H1 (cell line): ENCODE results near the gene CAP2. TPM values are rescaled to one million over a fixed set of nuclear protein-coding genes. Genes with fewer than 3 reads are reported as not detected.

Experiments used
- CTCF ChIA-PET: fragments of 300-600 bp; sonication (Branson Sonifier 250); formaldehyde crosslinking; loops from one replicate; lab custom pipeline; 2021; ENCODE audit not compliant: partially characterized antibody; lab: Charles Lee
- POLR2A ChIA-PET: fragments of 300-600 bp; sonication (Branson Sonifier 250); formaldehyde crosslinking; loops from one replicate; lab custom pipeline; 2021; ENCODE audit warnings: inconsistent platforms; ENCODE audit not compliant: partially characterized antibody; lab: Charles Lee
- DNase-seq, 2 experiments: peaks; one replicate each; pipeline versions ENCODE4 v3.0.0 to v3.0.0-alpha.2; 2010 to 2022; ENCODE audit warnings: low spot score in 2 of 2, low read depth in 1 of 2, mixed read lengths in 1 of 2
- FAIRE-seq: peaks from 2 replicates; lab custom pipeline; 2011; peaks lifted over from hg19 to GRCh38; lab: Jason Lieb, UNC
- H2AFZ ChIP-seq: 2 replicates; pipeline ENCODE4 v1.8.1; 2012; ENCODE audit warnings: low read length, inconsistent platforms
- H2AK5ac ChIP-seq: 2 replicates; pipeline ENCODE4 v1.6.1; 2013; ENCODE audit warnings: low read depth, low read length
- H2BK120ac ChIP-seq: replicated peaks from 2 replicates; pipeline ENCODE3; 2013; ENCODE audit warnings: low read depth, low read length, inconsistent platforms
- H2BK12ac ChIP-seq: 2 replicates; pipeline ENCODE4 v1.6.1; 2013; ENCODE audit warnings: low read depth, low read length
- H2BK15ac ChIP-seq: 2 replicates; pipeline ENCODE4 v1.6.1; 2013; ENCODE audit warnings: low read length
- H2BK20ac ChIP-seq: 2 replicates; pipeline ENCODE4 v1.6.1; 2013; ENCODE audit warnings: low read length
- H2BK5ac ChIP-seq: 2 replicates; pipeline ENCODE4 v1.6.1; 2013; ENCODE audit warnings: low read depth, low read length
- H3K14ac ChIP-seq: 2 replicates; pipeline ENCODE4 v1.6.1; 2013; ENCODE audit warnings: inconsistent platforms; ENCODE audit not compliant: insufficient read length
- H3K18ac ChIP-seq: 2 replicates; pipeline ENCODE4 v1.6.1; 2013; ENCODE audit warnings: low read length; ENCODE audit errors: extremely low read depth
- H3K23ac ChIP-seq: 2 replicates; pipeline ENCODE4 v1.6.1; 2013; ENCODE audit warnings: inconsistent platforms; ENCODE audit not compliant: insufficient read length
- H3K23me2 ChIP-seq: 2 replicates; pipeline ENCODE4 v1.6.1; 2013; ENCODE audit warnings: low read depth, low read length
- H3K27ac ChIP-seq: 2 replicates; pipeline ENCODE4 v1.6.1; 2011; ENCODE audit warnings: low read depth, low read length, inconsistent platforms
- H3K27me3 ChIP-seq, 4 experiments: replicated peaks in 1 of 4; 1 replicate in 1 of 4; 2 replicates in 3 of 4; pipeline versions ENCODE4 v1.6.1 to v1.8.1; 2011 to 2013; ENCODE audit warnings: low read length in 3 of 4, mild to moderate bottlenecking in 3 of 4, inconsistent platforms in 2 of 4, mixed read lengths in 2 of 4, moderate library complexity in 1 of 4; ENCODE audit not compliant: control insufficient read depth in 3 of 4, insufficient read depth in 3 of 4; ENCODE audit errors: extremely low read depth in 1 of 4
- H3K36me3 ChIP-seq, 4 experiments: 2 replicates each; pipeline versions ENCODE4 v1.6.1 to v1.8.1; 2011 to 2013; ENCODE audit warnings: mild to moderate bottlenecking in 4 of 4, low read length in 3 of 4, moderate library complexity in 2 of 4, control low read depth in 1 of 4, inconsistent platforms in 1 of 4; ENCODE audit not compliant: insufficient read depth in 4 of 4, control insufficient read depth in 2 of 4
- H3K4ac ChIP-seq: replicated peaks from 2 replicates; pipeline ENCODE3; 2013; ENCODE audit warnings: low read length, low read depth, mixed read lengths, inconsistent platforms; ENCODE audit not compliant: insufficient read length
- H3K4me1 ChIP-seq, 4 experiments: replicated peaks in 1 of 4; 1 replicate in 1 of 4; 2 replicates in 3 of 4; pipeline versions ENCODE4 v1.6.1 to v1.8.1; 2011 to 2013; ENCODE audit warnings: low read length in 3 of 4, inconsistent platforms in 2 of 4, mixed read lengths in 1 of 4; ENCODE audit not compliant: insufficient read depth in 4 of 4, control insufficient read depth in 3 of 4
- H3K4me2 ChIP-seq, 2 experiments: 2 replicates each; pipeline versions ENCODE4 v1.6.1 to v1.8.1; 2011 to 2013; ENCODE audit warnings: low read depth in 2 of 2, low read length in 2 of 2, control low read depth in 1 of 2, inconsistent platforms in 1 of 2, mild to moderate bottlenecking in 1 of 2; ENCODE audit not compliant: insufficient read depth in 1 of 2
- H3K4me3 ChIP-seq, 4 experiments: fragments of 200-600, 300-600 bp in 1 of 4; sonication (generic), shearing (Covaris generic), sonication (Bioruptor Twin) in 1 of 4; 2 replicates each; pipeline versions ENCODE4 v1.5.1 to v1.8.1; 2011 to 2016; ENCODE audit warnings: low read length in 4 of 4, low read depth in 3 of 4, control low read depth in 2 of 4, inconsistent platforms in 2 of 4, mild to moderate bottlenecking in 2 of 4, mixed read lengths in 1 of 4, moderate library complexity in 1 of 4; ENCODE audit not compliant: insufficient read depth in 2 of 4; ENCODE audit errors: extremely low read depth in 1 of 4
- H3K56ac ChIP-seq: replicated peaks from 2 replicates; pipeline ENCODE3; 2013; ENCODE audit warnings: low read depth, mild to moderate bottlenecking, mixed read lengths, low read length, inconsistent platforms; ENCODE audit not compliant: insufficient read length
- H3K79me1 ChIP-seq: 2 replicates; pipeline ENCODE4 v1.6.1; 2013; ENCODE audit warnings: low read depth, low read length, control low read depth
- H3K79me2 ChIP-seq, 2 experiments: 2 replicates each; pipeline versions ENCODE4 v1.6.1 to v1.8.1; 2012 to 2013; ENCODE audit warnings: low read length in 2 of 2, mild to moderate bottlenecking in 2 of 2, inconsistent platforms in 1 of 2; ENCODE audit not compliant: insufficient read depth in 2 of 2, control insufficient read depth in 1 of 2
- H3K9ac ChIP-seq, 4 experiments: replicated peaks in 1 of 4; 1 replicate in 1 of 4; 2 replicates in 3 of 4; pipeline versions ENCODE4 v1.6.1 to v1.8.1; 2011 to 2013; ENCODE audit warnings: low read depth in 3 of 4, low read length in 3 of 4, control low read depth in 2 of 4, mild to moderate bottlenecking in 2 of 4, moderate library complexity in 2 of 4, inconsistent platforms in 1 of 4; ENCODE audit errors: extremely low read depth in 1 of 4
- H3K9me3 ChIP-seq, 2 experiments: 2 replicates each; pipeline versions ENCODE4 v1.6.1 to v1.8.1; 2012 to 2013; ENCODE audit warnings: mild to moderate bottlenecking in 2 of 2, moderate library complexity in 2 of 2, control low read depth in 1 of 2, inconsistent platforms in 1 of 2, low read depth in 1 of 2, low read length in 1 of 2, mixed read lengths in 1 of 2; ENCODE audit not compliant: insufficient read depth in 2 of 2
- H4K20me1 ChIP-seq, 2 experiments: replicated peaks in 1 of 2; 2 replicates each; pipeline versions ENCODE3 to v1.8.1; 2011 to 2013; ENCODE audit warnings: inconsistent platforms in 2 of 2, low read length in 2 of 2, mild to moderate bottlenecking in 1 of 2; ENCODE audit not compliant: insufficient read depth in 2 of 2, control insufficient read depth in 1 of 2
- H4K5ac ChIP-seq: 2 replicates; pipeline ENCODE4 v1.6.1; 2013; ENCODE audit warnings: low read length, low read depth, mixed read lengths, inconsistent platforms; ENCODE audit not compliant: insufficient read length
- H4K8ac ChIP-seq: 2 replicates; pipeline ENCODE4 v1.8.0; 2013; ENCODE audit warnings: mild to moderate bottlenecking, moderate library complexity, low read length, inconsistent platforms; ENCODE audit not compliant: insufficient read depth; ENCODE audit errors: extremely low read depth
- H4K91ac ChIP-seq: replicated peaks from 2 replicates; pipeline ENCODE3; 2013; ENCODE audit warnings: low read length, mixed read lengths, inconsistent platforms; ENCODE audit not compliant: insufficient read length
- CBX8 ChIP-seq: fragments of 300-800, 300-1000 bp; sonication (generic); IDR thresholded peaks from 2 replicates; pipeline ENCODE4 v1.7.1; 2016; ENCODE audit warnings: low read depth, low read length, borderline replicate concordance
- CEBPB ChIP-seq: IDR thresholded peaks from 2 replicates; pipeline ENCODE4 v1.6.1; 2012; ENCODE audit warnings: low read depth, low read length
- CREB1 ChIP-seq: IDR thresholded peaks from 2 replicates; pipeline ENCODE4 v1.6.1; 2012; ENCODE audit warnings: inconsistent platforms
- NANOG ChIP-seq: IDR thresholded peaks from 2 replicates; pipeline ENCODE4 v1.6.1; 2011; ENCODE audit warnings: low read length, low read depth, mild to moderate bottlenecking, inconsistent platforms; ENCODE audit not compliant: insufficient read depth, poor library complexity, severe bottlenecking
- PHF8 ChIP-seq: fragments of 200-600 bp; sonication (generic); conservative IDR thresholded peaks from 2 replicates; pipeline ENCODE4 v1.7.1; 2012; ENCODE audit warnings: low read depth, mild to moderate bottlenecking, inconsistent platforms, low read length, moderate library complexity
- SIRT6 ChIP-seq: IDR thresholded peaks from one replicate; pipeline ENCODE4 v1.7.1; 2012; ENCODE audit warnings: low read length, inconsistent platforms
- WGBS, 2 experiments: shearing (Covaris generic) in 1 of 2; methylation state at CpG; one replicate each; pipeline versions ENCODE4 v1.1.6 to v1.1.7; 2013 to 2015; ENCODE audit warnings: low lambda C conversion rate in 2 of 2, mixed read lengths in 2 of 2, inconsistent platforms in 1 of 2, low coverage in 1 of 2, missing lambda C conversion rate in 1 of 2; ENCODE audit not compliant: insufficient replicate concordance in 2 of 2, insufficient coverage in 1 of 2, insufficient read length in 1 of 2; ENCODE audit errors: extremely low coverage in 1 of 2, missing lambda C conversion rate in 1 of 2; 5-methylcytosine and 5-hydroxymethylcytosine counted together
- polyA plus RNA-seq, 7 experiments: library from polyadenylated mRNA; depleted of rRNA in 3 of 7; stranded (reverse) in 5 of 7; unstranded in 2 of 7; fragments of >200 nt in 5 of 7; fragments of 200-250 nt in 2 of 7; gene quantifications; 1 replicate in 5 of 7; 2 replicates in 1 of 7; 4 replicates in 1 of 7; pipeline versions ENCODE4 v1.2.1 to v1.2.3, GENCODE V29; 2011 to 2013; ENCODE audit warnings: missing spikeins in 2 of 7, mixed read lengths in 2 of 7
- total RNA-seq: library from RNA; stranded (reverse); fragmentation: NEBNext Ultra II Directional; extraction: Animal tissue kit (Norgen Biotek cat#: 25700); gene quantifications from 2 replicates; pipeline ENCODE4 v1.2.1, GENCODE V29; 2021
- TF ChIP-seq, protein P1 (sequence below): IDR thresholded peaks from 2 replicates; pipeline ENCODE4 v1.6.1; 2012; ENCODE audit warnings: inconsistent platforms

The CAP2 gene
- total and polyA plus RNA-seq, 2 of the 8 experiments (the other 6 are each of a cell fraction or from before 2014, with no cell fraction given), result 7.2 to 10.0 TPM

DNA sequence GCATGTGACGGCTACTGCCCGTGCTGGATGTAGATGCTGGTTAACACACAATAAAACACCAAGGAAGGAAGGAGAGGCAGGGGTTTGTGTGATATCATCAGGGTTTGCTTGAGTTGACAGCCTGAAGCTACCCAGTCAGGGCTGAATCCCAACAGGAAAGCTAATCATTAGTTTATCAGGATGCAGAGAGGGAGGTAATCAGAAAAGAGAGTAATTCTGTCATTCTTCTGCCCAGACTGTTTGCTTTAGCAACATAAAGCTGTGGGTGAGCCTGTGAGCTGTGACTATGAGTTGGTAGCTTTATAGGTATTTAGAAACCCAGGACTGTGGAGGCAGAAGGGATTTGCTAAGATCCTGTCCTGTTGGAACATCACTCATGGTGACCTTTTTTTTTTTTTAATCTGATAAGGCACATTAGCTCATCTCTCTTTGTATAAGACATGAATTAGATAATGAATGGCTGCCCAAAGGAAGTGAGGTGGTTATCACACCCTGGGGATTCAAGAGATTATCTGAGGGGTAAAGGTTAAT, 79.3 kb downstream of the CAP2 start:
- Histone ChIP-seq H4K8ac (no peak overlapping the region), H3K23me2 (no peaks in the 10 kb centered on the region), H3K27ac (no peak overlapping the region), H3K23ac (no peak overlapping the region), H3K56ac (no peak overlapping the region), H2BK5ac (no peak overlapping the region), H3K79me1 (no peaks in the 10 kb centered on the region), H3K18ac (no peak overlapping the region), H2BK15ac (no peak overlapping the region), H3K4me1 (no peaks in the 10 kb centered on the region), H2AFZ (no peak overlapping the region), H3K79me2 (no peaks in the 10 kb centered on the region), H3K27me3 (no peaks in the 10 kb centered on the region), H4K91ac (no peak overlapping the region), H3K4me3 (no peak overlapping the region), H2BK12ac (no peak overlapping the region), H4K5ac (no peak overlapping the region), H4K20me1 (no peaks in the 10 kb centered on the region), H3K4me2 (no peak overlapping the region), H3K9me3 (no peaks in the 10 kb centered on the region), H3K9ac (no peak overlapping the region; a peak in 1 of 7 replicates), H2BK120ac (no peak overlapping the region), H2BK20ac (no peak overlapping the region), H3K36me3 (no peaks in the 10 kb centered on the region), H3K14ac (no peak overlapping the region), H3K4ac (no peak overlapping the region), H2AK5ac (no peak overlapping the region)
- DNase-seq (no peak), FAIRE-seq (no peak)
- ChIA-PET POLR2A (no interaction called here), CTCF (interaction anchor here (1.1 to 3.8 kb wide), 3 partner anchors 26 to 305 kb away, joined by 4 to 13 read pairs (median 4); no protein-coding TSS in a partner anchor)
- TF ChIP-seq, protein P1, sequence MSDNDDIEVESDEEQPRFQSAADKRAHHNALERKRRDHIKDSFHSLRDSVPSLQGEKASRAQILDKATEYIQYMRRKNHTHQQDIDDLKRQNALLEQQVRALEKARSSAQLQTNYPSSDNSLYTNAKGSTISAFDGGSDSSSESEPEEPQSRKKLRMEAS, result no peak
- TF ChIP-seq NANOG (no peak), CEBPB (no peak), CREB1 (no peak), CBX8 (no peak), PHF8 (no peak), SIRT6 (no peak)
- WGBS, 2 experiments, result 100% methylated on average over 2 of the region's 2 CpGs; no CpG with 5 or more reads in 1 of the 2 experiments
